HepG2 (cell line): ENCODE results near the gene RGCC. TPM values are rescaled to one million over a fixed set of nuclear protein-coding genes. Genes with fewer than 3 reads are reported as not detected.

Source experiments
- ATRX ChIP-seq: sonication (generic); formaldehyde crosslinking; IDR thresholded peaks from 2 replicates; pipeline ENCODE4 v1.4.0; 2020; ENCODE audit warnings: missing genetic modification reagents, borderline replicate concordance
- CBX2 ChIP-seq, 2 experiments: fragments of 200-600 bp in 1 of 2; sonication (generic); formaldehyde crosslinking in 1 of 2; IDR thresholded peaks; 2 replicates each; pipeline versions ENCODE4 v1.7.0 to v1.8.1; 2018 to 2022; ENCODE audit warnings: low read depth in 2 of 2, low read length in 1 of 2, mild to moderate bottlenecking in 1 of 2, missing genetic modification reagents in 1 of 2
- HDAC2 ChIP-seq: sonication (generic); formaldehyde crosslinking; IDR thresholded peaks from 2 replicates; pipeline ENCODE4 v1.4.0; 2020; ENCODE audit warnings: missing genetic modification reagents
- JUN ChIP-seq: sonication (generic); formaldehyde crosslinking; IDR thresholded peaks from 2 replicates; pipeline ENCODE4 v1.4.0; 2020; ENCODE audit warnings: mild to moderate bottlenecking, missing genetic modification reagents
- KLF15 ChIP-seq: sonication (generic); formaldehyde crosslinking; IDR thresholded peaks from 2 replicates; pipeline ENCODE4 v1.8.1; 2023; ENCODE audit warnings: borderline replicate concordance, mild to moderate bottlenecking, inconsistent platforms, missing genetic modification reagents, mixed read lengths
- MTF2 ChIP-seq: sonication (generic); formaldehyde crosslinking; IDR thresholded peaks from 2 replicates; pipeline ENCODE4 v1.5.0; 2020; ENCODE audit warnings: missing genetic modification reagents, borderline replicate concordance
- MYC ChIP-seq: sonication (generic); formaldehyde crosslinking; IDR thresholded peaks from 2 replicates; pipeline ENCODE4 v1.9.0; 2021; ENCODE audit warnings: missing genetic modification reagents, borderline replicate concordance
- PAXIP1 ChIP-seq: sonication (generic); formaldehyde crosslinking; conservative IDR thresholded peaks from 2 replicates; pipeline ENCODE4 v1.4.0; 2020; ENCODE audit warnings: mild to moderate bottlenecking, missing genetic modification reagents, moderate library complexity
- RCOR2 ChIP-seq: IDR thresholded peaks from 2 replicates; pipeline ENCODE4 v1.6.1; 2016; ENCODE audit warnings: missing biosample characterization, missing genetic modification reagents
- SETDB1 ChIP-seq: sonication (generic); formaldehyde crosslinking; IDR thresholded peaks from 2 replicates; pipeline ENCODE4 v1.5.1; 2020; ENCODE audit warnings: missing genetic modification reagents, mild to moderate bottlenecking, borderline replicate concordance
- ZBTB39 ChIP-seq: sonication (generic); formaldehyde crosslinking; IDR thresholded peaks from 2 replicates; pipeline ENCODE4 v1.5.0; 2020; ENCODE audit warnings: missing genetic modification reagents
- ZBTB4 ChIP-seq: sonication (generic); formaldehyde crosslinking; IDR thresholded peaks from 2 replicates; pipeline ENCODE4 v1.4.0; 2020; ENCODE audit warnings: missing genetic modification reagents, mild to moderate bottlenecking, borderline replicate concordance
- ZNF772 ChIP-seq: sonication (generic); formaldehyde crosslinking; IDR thresholded peaks from 2 replicates; pipeline ENCODE4 v1.5.0; 2020; ENCODE audit warnings: mild to moderate bottlenecking, missing genetic modification reagents
- ZNF792 ChIP-seq: IDR thresholded peaks from 2 replicates; pipeline ENCODE4 v1.6.1; 2016
- ZSCAN9 ChIP-seq: IDR thresholded peaks from 2 replicates; pipeline ENCODE4 v1.6.1; 2016; ENCODE audit warnings: borderline replicate concordance
- polyA plus RNA-seq, 8 experiments: library from polyadenylated mRNA; depleted of rRNA in 3 of 8; stranded (reverse) in 7 of 8; unstranded in 1 of 8; fragments of >200 nt; fragmentation: Illumina TruSeq in 4 of 8; extraction: Trizol in 4 of 8; gene quantifications; 2 replicates each; pipeline versions ENCODE4 v1.2.1 to v1.2.3, GENCODE V29; 2011 to 2016; ENCODE audit warnings: low read depth in 4 of 8, missing spikeins in 1 of 8, mixed read lengths in 1 of 8; ENCODE audit not compliant: insufficient read depth in 1 of 8
- total RNA-seq, 5 experiments: library from RNA; depleted of rRNA; stranded (reverse); fragments of >200 nt; fragmentation: Illumina TruSeq; extraction: Trizol; gene quantifications; 2 replicates each; pipeline ENCODE4 v1.2.3, GENCODE V29; 2016; ENCODE audit warnings: low read depth in 1 of 5
- TF ChIP-seq, protein P1 (sequence below): IDR thresholded peaks from 2 replicates; pipeline ENCODE4 v1.6.1; 2016; ENCODE audit warnings: mild to moderate bottlenecking, missing biosample characterization, missing genetic modification reagents
- TF ChIP-seq, protein P2 (sequence below), 2 experiments: fragments of 450-650 bp in 1 of 2; sonication (generic) in 1 of 2; formaldehyde crosslinking; IDR thresholded peaks; 2 replicates each; pipeline versions ENCODE4 v1.5.0 to v1.8.0; 2020 to 2022; ENCODE audit warnings: mild to moderate bottlenecking in 1 of 2, missing genetic modification reagents in 1 of 2

The RGCC gene
- total and polyA plus RNA-seq, 2 of the 13 experiments (the other 11 are each of a cell fraction or from before 2014, with no cell fraction given): 0.20 to 8.4 TPM

GRCh38 chr13:41456768-41457588, at the start of gene RGCC (continued):
- TF ChIP-seq ZBTB4 (CRISPR knock-in tag) (no peak; the same call in 1 of the 2 replicates), KLF15 (peak; percentile 68; the same call in 1 of the 2 replicates), MYC (CRISPR knock-in tag) (peak; percentile 55; the same call in 1 of the 2 replicates), MTF2 (CRISPR knock-in tag) (no peak), ATRX (CRISPR knock-in tag) (no peak), CBX2 (IDR thresholded peaks at IDR 0.05; ENCODE audit: low read depth, low read length) (no peak), CBX2 (CRISPR knock-in tag; IDR thresholded peaks at IDR 0.05; ENCODE audit: low read depth) (peak; percentile 56; the same call in 1 of the 2 replicates), JUN (CRISPR knock-in tag) (no peak), ZSCAN9 (0 out of 2 replicates have a peak, but pooled peaks have one; percentile 52), RCOR2 (CRISPR knock-in tag) (no peak), PAXIP1 (CRISPR knock-in tag) (0 out of 2 replicates have a peak, but pooled peaks have one; percentile 9), ZNF792 (CRISPR knock-in tag) (0 out of 2 replicates have a peak, but pooled peaks have one; percentile 39), HDAC2 (CRISPR knock-in tag) (peak; percentile 28; the same call in 1 of the 2 replicates), SETDB1 (no peak), ZBTB39 (CRISPR knock-in tag) (no peak), ZNF772 (CRISPR knock-in tag) (no peak; the same call in 1 of the 2 replicates)
- TF ChIP-seq, protein P1, sequence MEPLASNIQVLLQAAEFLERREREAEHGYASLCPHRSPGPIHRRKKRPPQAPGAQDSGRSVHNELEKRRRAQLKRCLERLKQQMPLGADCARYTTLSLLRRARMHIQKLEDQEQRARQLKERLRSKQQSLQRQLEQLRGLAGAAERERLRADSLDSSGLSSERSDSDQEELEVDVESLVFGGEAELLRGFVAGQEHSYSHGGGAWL (CRISPR knock-in tag): peak; percentile 57; the same call in 1 of the 2 replicates
- TF ChIP-seq, protein P2, sequence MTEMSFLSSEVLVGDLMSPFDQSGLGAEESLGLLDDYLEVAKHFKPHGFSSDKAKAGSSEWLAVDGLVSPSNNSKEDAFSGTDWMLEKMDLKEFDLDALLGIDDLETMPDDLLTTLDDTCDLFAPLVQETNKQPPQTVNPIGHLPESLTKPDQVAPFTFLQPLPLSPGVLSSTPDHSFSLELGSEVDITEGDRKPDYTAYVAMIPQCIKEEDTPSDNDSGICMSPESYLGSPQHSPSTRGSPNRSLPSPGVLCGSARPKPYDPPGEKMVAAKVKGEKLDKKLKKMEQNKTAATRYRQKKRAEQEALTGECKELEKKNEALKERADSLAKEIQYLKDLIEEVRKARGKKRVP (CRISPR knock-in tag; IDR thresholded peaks at IDR 0.05): peak in 1 of 2 experiments; percentile 45; a peak in 1 of 4 replicates
